Pancreas (tissue), 10 donors: ENCODE results near the gene NDUFA8. TPM values are rescaled to one million over a fixed set of nuclear protein-coding genes. Genes with fewer than 3 reads are reported as not detected.

Source experiments
- ATAC-seq, 4 donors: fragments of 200-7000 bp; cut with Tn5 transposase; one replicate each; pipeline versions ENCODE4 v1.8.0 to v1.9.1; 2020; ENCODE audit warnings: mild to moderate bottlenecking in 4 of 4, moderate library complexity in 4 of 4
- DNase-seq, 6 donors: peaks; one replicate each; pipeline ENCODE4 v3.0.0-alpha.2; 2020
- FAIRE-seq: peaks from 2 replicates; lab custom pipeline; 2012; peaks lifted over from hg19 to GRCh38; lab: Jason Lieb, UNC
- H3K27ac ChIP-seq, 4 donors: fragments of 200-600 bp; sonication (generic); 1 replicate in 3 of 4; 2 replicates in 1 of 4; pipeline versions ENCODE4 v1.5.0 to v1.8.0; 2020
- H3K27me3 ChIP-seq, 4 donors: fragments of 200-600 bp; one replicate each; pipeline ENCODE4 v1.8.0; 2021
- H3K36me3 ChIP-seq, 3 donors: fragments of 200-600 bp; sonication (generic) in 1 of 3; one replicate each; pipeline versions ENCODE4 v1.5.0 to v1.8.0; 2020 to 2021
- H3K4me1 ChIP-seq, 3 donors: fragments of 200-600 bp; one replicate each; pipeline ENCODE4 v1.8.0; 2021
- H3K4me3 ChIP-seq, 4 donors: fragments of 200-600 bp; sonication (generic) in 2 of 4; one replicate each; pipeline versions ENCODE4 v1.5.0 to v1.8.0; 2020 to 2021
- H3K9me3 ChIP-seq, 4 donors: fragments of 200-600 bp; one replicate each; pipeline ENCODE4 v1.8.0; 2021
- CTCF ChIP-seq, 4 donors: fragments of 200-600 bp; sonication (generic) in 3 of 4; IDR thresholded peaks; one replicate each; pipeline versions ENCODE4 v1.5.0 to v1.8.0; 2021; ENCODE audit warnings: antibody characterized with exemption in 4 of 4
- WGBS, 2 donors: extraction: QIAGEN DNeasy Blood & Tissue Kit; methylation state at CpG; one replicate each; pipeline ENCODE4 v1.1.7; 2013; 5-methylcytosine and 5-hydroxymethylcytosine counted together
- intact Hi-C, 3 donors: fragments of 100-400 bp; cut with DNase I; formaldehyde crosslinking; loops; one replicate each; pipeline versions ENCODE4 v1.11.1 to v1.14.2; 2022
- polyA plus RNA-seq, 2 donors: library from polyadenylated mRNA; stranded (reverse); fragments of 200-250 nt; gene quantifications; one replicate each; pipeline ENCODE4 v1.2.3, GENCODE V29; 2013
- total RNA-seq, 6 donors: library from RNA; stranded (reverse); fragmentation: NEBNext Ultra II Directional in 4 of 6; extraction: Animal tissue kit (Norgen Biotek cat#: 25700) in 4 of 6; gene quantifications; one replicate each; pipeline versions ENCODE4 v1.2.1 to v1.2.4, GENCODE V29; 2021 to 2023
- donor health status: healthy with polysubstance abuse.
- donor health status: DM: no; HTN: no; CAD: no; lungs with moderate emphysema.
- donor health status: DM: no; HTN: no; CAD: no.
- donor health status: control.
- donor health status: control.
- donor health status: Bipolar disorder and iron deficiency.
- donor health status: DM: yes; HTN: yes; CAD: no.
- donor health status: DM: no; HTN: no; CAD: no.
- donor health status: DM: no; HTN: no; CAD: no.
- donor health status: DM: yes; HTN: yes; CAD: no.

NDUFA8 gene
- total and polyA plus RNA-seq, 8 donors: 10.7 to 37.3 (median 16.4) TPM

- intact Hi-C loops: loop anchor here in 1 of 3 donors (5.0 kb wide), 1 partner anchor 222 kb away; no protein-coding TSS in a partner anchor
- ATAC-seq: peak; percentile 85 to 93 (median 91)
- peak; percentile 79 to 92 (median 90) for TF ChIP-seq CTCF (IDR thresholded peaks at IDR 0.05)
- Histone ChIP-seq H3K36me3 (no peaks in the 10 kb centered on the region), H3K27ac (no peak overlapping the region), H3K4me1 (peaks cover 0 to 5% (median 0%) of the 10 kb centered on the region in 3 donors), H3K4me3 (no peak overlapping the region), H3K27me3 (no peaks in the 10 kb centered on the region), H3K9me3 (no peaks in the 10 kb centered on the region)
- no peak for FAIRE-seq
- WGBS, 2 donors: 1% methylated on average over 8 of the region's 8 CpGs
- DNase-seq: peak; percentile 57 to 92 (median 83)
Observed at GRCh38 chr9:122125158-122125508, 34.4 kb downstream of the NDUFA8 start.

- intact Hi-C loops: no loop called here
- DNase-seq (no peak), FAIRE-seq (no peak), ATAC-seq (no peak)
- 51 to 57% methylated on average over 7 of the region's 7 CpGs for WGBS, 2 donors
- no peaks in the 10 kb centered on the region for H3K36me3 ChIP-seq
- H3K27ac ChIP-seq: no peak overlapping the region
- no peak overlapping the region for H3K4me3 ChIP-seq
- TF ChIP-seq CTCF (IDR thresholded peaks at IDR 0.05): no peak
- H3K27me3 ChIP-seq: no peaks in the 10 kb centered on the region
- no peaks in the 10 kb centered on the region for H3K9me3 ChIP-seq
- H3K4me1 ChIP-seq: peaks cover 0 to 5% (median 0%) of the 10 kb centered on the region in 3 donors
Observed at GRCh38 chr9:122124528-122124927, 35.1 kb downstream of the NDUFA8 start.

- H3K4me1 ChIP-seq: peaks cover 0 to 5% (median 0%) of the 10 kb centered on the region in 3 donors
- no peak for DNase-seq
- intact Hi-C loops: no loop called here
- no peak overlapping the region for H3K4me3 ChIP-seq
- FAIRE-seq: no peak
- H3K9me3 ChIP-seq: no peaks in the 10 kb centered on the region
- no peak for ATAC-seq
- H3K27me3 ChIP-seq: no peaks in the 10 kb centered on the region
- WGBS, 2 donors: 55 to 78% methylated on average over 1 of the region's 1 CpG
- H3K36me3 ChIP-seq: no peaks in the 10 kb centered on the region
- TF ChIP-seq CTCF (IDR thresholded peaks at IDR 0.05): no peak
- no peak overlapping the region for H3K27ac ChIP-seq
Observed at GRCh38 chr9:122124048-122124447, 35.5 kb downstream of the NDUFA8 start.

GRCh38 chr9:122122903-122123632 lies 36.5 kb downstream of the NDUFA8 start:
- ATAC-seq: peak in 3 of 4 donors; percentile 72 to 80 (median 77)
- Histone ChIP-seq H3K9me3 (no peaks in the 10 kb centered on the region), H3K4me1 (peaks cover 0 to 5% (median 0%) of the 10 kb centered on the region in 3 donors), H3K36me3 (no peaks in the 10 kb centered on the region), H3K27ac (no peak overlapping the region), H3K27me3 (no peaks in the 10 kb centered on the region), H3K4me3 (no peak overlapping the region)
- no peak for FAIRE-seq
- 26 to 27% methylated on average over 13 of the region's 13 CpGs for WGBS, 2 donors
- TF ChIP-seq CTCF (IDR thresholded peaks at IDR 0.05): peak; percentile 92 to 97 (median 94)
- intact Hi-C loops: no loop called here
- DNase-seq: peak in 5 of 6 donors; percentile 32 to 91 (median 75)

GRCh38 chr9:122122468-122122867 lies 37.1 kb downstream of the NDUFA8 start:
- no peaks in the 10 kb centered on the region for H3K9me3 ChIP-seq
- 57 to 62% methylated on average over 6 of the region's 6 CpGs for WGBS, 2 donors
- no peaks in the 10 kb centered on the region for H3K36me3 ChIP-seq
- no peak for TF ChIP-seq CTCF (IDR thresholded peaks at IDR 0.05)
- H3K27me3 ChIP-seq: no peaks in the 10 kb centered on the region
- FAIRE-seq (no peak), ATAC-seq (no peak), DNase-seq (no peak)
- peaks cover 0 to 5% (median 0%) of the 10 kb centered on the region in 3 donors for H3K4me1 ChIP-seq
- no peak overlapping the region for H3K4me3 ChIP-seq
- intact Hi-C loops: no loop called here
- H3K27ac ChIP-seq: no peak overlapping the region
